K562 (cell line): Measurements from ENCODE around the gene C7orf25. TPM values are rescaled to one million over a fixed set of nuclear protein-coding genes. Genes with fewer than 3 reads are reported as not detected.
A peak's percentile ranks its signal among the peaks of the same experiment; 100 is the strongest.

Experiments used
- ATAC-seq: fragments of 200-7000 bp; cut with Tn5 transposase; 3 replicates; pipeline ENCODE4 v1.9.1; 2020; ENCODE audit warnings: moderate library complexity
- Bru-seq: library from RNA; stranded (reverse); fragments of 400-500 nt; gene quantifications from one replicate; lab custom pipeline; 2021; lab: Mats Ljungman, UMichigan
- BruChase-seq, 2 experiments: library from RNA; stranded (reverse); fragments of 400-500 nt; gene quantifications; one replicate each; lab custom pipeline; 2021; lab: Mats Ljungman, UMichigan
- BruUV-seq: library from RNA; stranded (reverse); fragments of 400-500 nt; replicated peaks from 2 replicates; lab custom pipeline; 2021; lab: Mats Ljungman, UMichigan
- CTCF ChIA-PET: fragments of 300-600 bp; formaldehyde crosslinking; extraction: SDS; loops from one replicate; lab custom pipeline; 2021; ENCODE audit warnings: low intra/inter-chr PET ratio; lab: Yijun Ruan, JAX
- POLR2A ChIA-PET: fragments of 300-600, 350-650 bp; sonication (Branson Sonifier 250); formaldehyde crosslinking; extraction: SDS; loops from one replicate; lab custom pipeline; 2021; ENCODE audit warnings: antibody characterized with exemption, inconsistent platforms; lab: Yijun Ruan, JAX
- DNase-seq, 4 experiments: peaks; one replicate each; pipeline versions ENCODE4 v3.0.0 to v3.0.0-alpha.2; 2011 to 2018; ENCODE audit warnings: low spot score in 3 of 4, mixed read lengths in 3 of 4; ENCODE audit errors: extremely low read depth in 1 of 4
- FAIRE-seq: peaks from 2 replicates; lab custom pipeline; 2011; peaks lifted over from hg19 to GRCh38; lab: Jason Lieb, UNC
- H2AFZ ChIP-seq: 2 replicates; pipeline ENCODE4 v1.6.0; 2011; ENCODE audit warnings: low read depth, low read length, control low read depth, inconsistent platforms
- H3K27ac ChIP-seq: fragments of 200-600 bp; 3 replicates; pipeline ENCODE4 v1.8.0; 2011; ENCODE audit warnings: low read depth, mild to moderate bottlenecking, control low read depth, inconsistent platforms, low read length, moderate library complexity, mixed read lengths; ENCODE audit errors: extremely low read depth
- H3K27me3 ChIP-seq, 2 experiments: fragments of 300-600 bp in 1 of 2; 2 replicates in 1 of 2; 3 replicates in 1 of 2; pipeline versions ENCODE4 v1.6.0 to v1.8.0; 2011; ENCODE audit warnings: inconsistent platforms in 2 of 2, low read length in 2 of 2, mild to moderate bottlenecking in 1 of 2, mixed read lengths in 1 of 2, moderate library complexity in 1 of 2; ENCODE audit not compliant: control insufficient read depth in 2 of 2, insufficient read depth in 2 of 2
- H3K36me3 ChIP-seq: fragments of 300-600 bp; 3 replicates; pipeline ENCODE4 v1.8.0; 2011; ENCODE audit warnings: mild to moderate bottlenecking, low read length, inconsistent platforms; ENCODE audit not compliant: control insufficient read depth, insufficient read depth
- H3K4me1 ChIP-seq, 2 experiments: fragments of 200-600 bp in 1 of 2; replicated peaks in 1 of 2; 2 replicates in 1 of 2; 3 replicates in 1 of 2; pipeline versions ENCODE4 v1.5.1 to v1.8.0; 2011; ENCODE audit warnings: inconsistent platforms in 2 of 2, low read length in 2 of 2, mild to moderate bottlenecking in 1 of 2, mixed read lengths in 1 of 2, moderate library complexity in 1 of 2; ENCODE audit not compliant: control insufficient read depth in 2 of 2, insufficient read depth in 2 of 2
- H3K4me2 ChIP-seq: 2 replicates; pipeline ENCODE4 v1.6.1; 2011; ENCODE audit warnings: low read length, control low read depth, inconsistent platforms, mixed read lengths; ENCODE audit not compliant: insufficient read depth
- H3K4me3 ChIP-seq: fragments of 200-600 bp; sonication (generic), shearing (Covaris generic); 2 replicates; pipeline ENCODE4 v1.5.1; 2016; ENCODE audit warnings: control low read depth, inconsistent platforms
- H3K79me2 ChIP-seq: fragments of 200-600 bp; 3 replicates; pipeline ENCODE4 v1.8.0; 2011; ENCODE audit warnings: low read length, inconsistent platforms; ENCODE audit not compliant: control insufficient read depth, insufficient read depth
- H3K9ac ChIP-seq, 2 experiments: 2 replicates each; pipeline versions ENCODE4 v1.6.0 to v1.6.1; 2011; ENCODE audit warnings: low read depth in 2 of 2, low read length in 2 of 2, control low read depth in 1 of 2, inconsistent platforms in 1 of 2, mild to moderate bottlenecking in 1 of 2, mixed read lengths in 1 of 2; ENCODE audit not compliant: insufficient read depth in 1 of 2
- H3K9me1 ChIP-seq: one replicate; pipeline ENCODE4 v1.6.0; 2011; ENCODE audit warnings: inconsistent platforms, mild to moderate bottlenecking, low read length, moderate library complexity; ENCODE audit not compliant: control insufficient read depth, insufficient read depth
- H3K9me3 ChIP-seq: replicated peaks from 2 replicates; pipeline ENCODE4 v1.5.1; 2011; ENCODE audit warnings: low read depth, low read length, inconsistent platforms; ENCODE audit not compliant: control insufficient read depth, insufficient read depth
- H4K20me1 ChIP-seq: replicated peaks from 2 replicates; pipeline ENCODE4 v1.6.1; 2011; ENCODE audit warnings: low read length, inconsistent platforms, mixed read lengths; ENCODE audit not compliant: control insufficient read depth, insufficient read depth
- ARID2 ChIP-seq: fragments of 450-650 bp; IDR thresholded peaks from 2 replicates; pipeline ENCODE4 v1.6.1; 2017; ENCODE audit warnings: antibody characterized with exemption, mild to moderate bottlenecking
- C11orf30 ChIP-seq: fragments of 450-650 bp; IDR thresholded peaks from 2 replicates; pipeline ENCODE4 v1.6.1; 2016; ENCODE audit warnings: low read depth, mild to moderate bottlenecking
- HEY1 ChIP-seq: fragments of 250-450 bp; sonication (Bioruptor Pico); IDR thresholded peaks from 2 replicates; pipeline ENCODE4 v1.5.0; 2020; ENCODE audit warnings: mild to moderate bottlenecking, moderate library complexity, borderline replicate concordance
- PTRF ChIP-seq: fragments of 450-650 bp; IDR thresholded peaks from 2 replicates; pipeline ENCODE4 v1.6.1; 2016; ENCODE audit warnings: mild to moderate bottlenecking, missing genetic modification characterization, missing compliant biosample characterization
- THRB ChIP-seq: fragments of 450-650 bp; formaldehyde crosslinking; conservative IDR thresholded peaks from 2 replicates; pipeline ENCODE4 v1.4.0; 2022; ENCODE audit warnings: mild to moderate bottlenecking, missing genetic modification characterization
- ZBTB12 ChIP-seq: fragments of 250-450 bp; sonication (Bioruptor Pico); IDR thresholded peaks from 2 replicates; pipeline ENCODE4 v1.4.0; 2020
- ZC3H11A ChIP-seq: IDR thresholded peaks from 2 replicates; pipeline ENCODE4 v1.6.1; 2012; ENCODE audit warnings: low read depth, low read length, improper control_type of control experiment
- ZNF766 ChIP-seq: fragments of 200-800 bp; sonication (Bioruptor generic); conservative IDR thresholded peaks from 2 replicates; pipeline ENCODE4 v1.6.1; 2016; ENCODE audit warnings: missing genetic modification characterization, missing compliant biosample characterization
- WGBS: fragments of 100-300 bp; shearing (Covaris generic); methylation state at CpG from one replicate; pipeline ENCODE4 v1.1.6; 2016; ENCODE audit warnings: low coverage, mixed read lengths; ENCODE audit not compliant: insufficient coverage; ENCODE audit errors: missing lambda C conversion rate; 5-methylcytosine and 5-hydroxymethylcytosine counted together
- in situ Hi-C: fragments of 300-500 bp; cut with MboI; formaldehyde crosslinking; loops from 4 replicates; pipeline ENCODE4 v1.15.0; 2018; ENCODE audit warnings: inconsistent platforms, mixed read lengths
- intact Hi-C: fragments of 100-400 bp; cut with micrococcal nuclease; formaldehyde crosslinking; loops from 2 replicates; pipeline ENCODE4 v1.14.2; 2022
- long read RNA-seq, 3 experiments: library from polyadenylated mRNA in 2 of 3; library from RNA in 1 of 3; unstranded in 2 of 3; stranded (forward) in 1 of 3; transcript quantifications; one replicate each; pipeline ENCODE4 v2.0.0, GENCODE V29; 2019 to 2022
- polyA minus RNA-seq, 3 experiments: library from RNA; depleted of rRNA, polyadenylated mRNA; stranded (reverse); fragments of >200 nt; gene quantifications; 2 replicates each; pipeline ENCODE4 v1.2.3, GENCODE V29; 2011
- polyA plus RNA-seq, 8 experiments: library from polyadenylated mRNA; depleted of rRNA in 4 of 8; stranded (reverse) in 5 of 8; unstranded in 3 of 8; fragments of >200 nt; fragmentation: Nextera tagmentation in 2 of 8; fragmentation: Illumina TruSeq in 1 of 8; extraction: Ambion mirVana in 2 of 8; extraction: Trizol in 1 of 8; gene quantifications; 2 replicates each; pipeline versions ENCODE4 v1.2.1 to v1.2.3, GENCODE V29; 2011 to 2014; ENCODE audit warnings: inconsistent platforms in 1 of 8, missing spikeins in 1 of 8
- total RNA-seq, 7 experiments: library from RNA; depleted of rRNA in 6 of 7; stranded (reverse); fragments of >200 nt in 6 of 7; fragmentation: Illumina TruSeq in 2 of 7; extraction: Trizol in 2 of 7; gene quantifications; 2 replicates each; pipeline versions ENCODE4 v1.2.1 to v1.2.3, GENCODE V29; 2011 to 2021; ENCODE audit warnings: low replicate concordance in 1 of 7
- TF ChIP-seq, protein P1 (sequence below): fragments of 450-650 bp; formaldehyde crosslinking; IDR thresholded peaks from 2 replicates; pipeline ENCODE4 v1.4.0; 2020; ENCODE audit warnings: mild to moderate bottlenecking, mixed read lengths

The C7orf25 gene
- total RNA-seq (2011; cell fraction: chromatin; rRNA removed; ENCODE audit: low replicate concordance): 6.8 and 19.1 TPM in 2 replicates
- total RNA-seq (2011; cell fraction: nucleolus; rRNA removed): 2.8 and 5.7 TPM in 2 replicates
- 5.9 and 12.0 TPM in 2 replicates for total RNA-seq (2011; cell fraction: nucleoplasm; rRNA removed)
- 1.2 and 1.9 TPM in 2 replicates for total RNA-seq (2014; rRNA removed)
- 2.9 TPM in 2 replicates for total RNA-seq (2014; rRNA removed; fragmentation: Illumina TruSeq; extraction: Trizol)
- 2.0 and 2.3 TPM in 2 replicates for total RNA-seq (2015; rRNA removed; fragmentation: Illumina TruSeq; extraction: Trizol)
- total RNA-seq (2021): 3.4 and 4.4 TPM in 2 replicates
- 3.0 and 4.7 TPM in 2 replicates for polyA plus RNA-seq (2011; rRNA removed)
- 1.4 and 2.1 TPM in 2 replicates for polyA plus RNA-seq (2011; cell fraction: cytosol; rRNA removed)
- polyA plus RNA-seq (2011; cell fraction: nucleus; rRNA removed): 2.0 and 3.2 TPM in 2 replicates
- polyA plus RNA-seq (2012): 2.2 and 3.1 TPM in 2 replicates
- polyA plus RNA-seq (2014; fragmentation: Illumina TruSeq; extraction: Trizol): 1.8 and 2.7 TPM in 2 replicates
- 1 to 10 TPM; 1.3 to 1.9 TPM for polyA plus RNA-seq (2014; fragmentation: Nextera tagmentation; extraction: Ambion mirVana)
- 1.3 and 5.5 TPM in 2 replicates for polyA plus RNA-seq (2014; rRNA removed)
- polyA minus RNA-seq (2011; rRNA and poly(A)+ RNA removed): 3.3 and 5.8 TPM in 2 replicates
- polyA minus RNA-seq (2011; cell fraction: cytosol; rRNA and poly(A)+ RNA removed): 0.55 and 1.4 TPM in 2 replicates
- 8.8 and 16.8 TPM in 2 replicates for polyA minus RNA-seq (2011; cell fraction: nucleus; rRNA and poly(A)+ RNA removed)
- Bru-seq, nascent RNA: percentile 76 among the genes with signal in this experiment
- percentile 50 among the genes with signal in this experiment for BruChase-seq, experiment 1, labeled RNA remaining after a 2-hour chase
- BruChase-seq, experiment 2, labeled RNA remaining after a 6-hour chase: percentile 48 among the genes with signal in this experiment
- long read RNA-seq, experiment 1, transcript C7orf25-201 (2 exons, 2,451 nt): major isoform, 16 of 18 reads
- long read RNA-seq, experiment 1, partial matches to known transcripts: 0 of 18 reads
- long read RNA-seq, experiment 1, other reads (novel, unspliced or antisense): 0 of 18 reads
- long read RNA-seq, experiment 2, transcript C7orf25-201 (2 exons, 2,451 nt): major isoform, 5 of 7 reads
- long read RNA-seq, experiment 2, partial matches to known transcripts: 1 of 7 reads
- long read RNA-seq, experiment 2, other reads (novel, unspliced or antisense): 0 of 7 reads
- long read RNA-seq, experiment 3, transcript C7orf25-201 (2 exons, 2,451 nt): major isoform, 7 of 8 reads
- long read RNA-seq, experiment 3, partial matches to known transcripts: 0 of 8 reads
- long read RNA-seq, experiment 3, other reads (novel, unspliced or antisense): 0 of 8 reads

GRCh38 chr7:42911454-42912447 is at the start of gene C7orf25:
TSS of gene C7orf25 (minus strand) at chr7:42912070. CDS start at chr7:42910900, 1,170 bp downstream.
- peak within 1 kb of the TSS; percentile 83 for H3K4me3 ChIP-seq
- peak within 1 kb of the TSS; percentile 86 for H3K4me2 ChIP-seq
- H3K4me1 ChIP-seq: peaks cover 14 to 27% of the 10 kb centered on the region in 2 experiments; a peak in 4 of 5 replicates
- H3K9me1 ChIP-seq: no peaks in the 10 kb centered on the region
- ATAC-seq (peak; percentile 96), FAIRE-seq (peak; percentile 75), DNase-seq (peak; percentile 96 to 98 (median 96))
- H3K27me3 ChIP-seq: no peaks in the 10 kb centered on the region; a peak in 1 of 5 replicates
- H3K79me2 ChIP-seq: peaks cover 12% of the 10 kb centered on the region; the same call in 2 of the 3 replicates
- no TSS peak for BruUV-seq
- H3K9ac ChIP-seq: peak within 1 kb of the TSS; percentile 82 to 93
- no peaks in the 10 kb centered on the region for H3K9me3 ChIP-seq
- H3K27ac ChIP-seq: peak within 1 kb of the TSS; percentile 68
- CTCF ChIA-PET: no interaction called here
- intact Hi-C loops: loop anchor here (2.0 kb wide), 1 partner anchor 17 kb away; no protein-coding TSS in a partner anchor
- under 1% methylated on average over 66 of the region's 95 CpGs for WGBS
- peak within 1 kb of the TSS; percentile 86 for H2AFZ ChIP-seq
- no peaks in the 10 kb centered on the region for H4K20me1 ChIP-seq
- in situ Hi-C loops: no loop called here
- POLR2A ChIA-PET: interaction anchor here (0.6 to 1.3 kb wide), 6 partner anchors 14 to 646 kb away, joined by 3 to 5 read pairs (median 3); partner anchors contain the start of genes MRPL32 and PSMA2
- peaks cover 30% of the 10 kb centered on the region for H3K36me3 ChIP-seq
- TF ChIP-seq ARID2 (no peak), THRB (CRISPR knock-in tag) (0 out of 2 replicates have a peak, but pooled peaks have one; percentile 10), PTRF (tag) (no peak), ZNF766 (peak; percentile 61; the same call in 1 of the 2 replicates), HEY1 (CRISPR knock-in tag) (no peak), ZC3H11A (no peak), C11orf30 (no peak), ZBTB12 (no peak)
- TF ChIP-seq, protein P1, sequence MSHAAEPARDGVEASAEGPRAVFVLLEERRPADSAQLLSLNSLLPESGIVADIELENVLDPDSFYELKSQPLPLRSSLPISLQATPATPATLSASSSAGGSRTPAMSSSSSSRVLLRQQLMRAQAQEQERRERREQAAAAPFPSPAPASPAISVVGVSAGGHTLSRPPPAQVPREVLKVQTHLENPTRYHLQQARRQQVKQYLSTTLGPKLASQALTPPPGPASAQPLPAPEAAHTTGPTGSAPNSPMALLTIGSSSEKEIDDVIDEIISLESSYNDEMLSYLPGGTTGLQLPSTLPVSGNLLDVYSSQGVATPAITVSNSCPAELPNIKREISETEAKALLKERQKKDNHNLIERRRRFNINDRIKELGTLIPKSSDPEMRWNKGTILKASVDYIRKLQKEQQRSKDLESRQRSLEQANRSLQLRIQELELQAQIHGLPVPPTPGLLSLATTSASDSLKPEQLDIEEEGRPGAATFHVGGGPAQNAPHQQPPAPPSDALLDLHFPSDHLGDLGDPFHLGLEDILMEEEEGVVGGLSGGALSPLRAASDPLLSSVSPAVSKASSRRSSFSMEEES (CRISPR knock-in tag): peak; percentile 98
